Esophagus (tissue), 2 donors: ENCODE measurements around the gene CPNE2. TPM values are rescaled to one million over a fixed set of nuclear protein-coding genes. Genes with fewer than 3 reads are reported as not detected.
A peak's percentile ranks its signal among the peaks of the same experiment; 100 is the strongest.
"Not testable (repeated sequence)": the region's sequence is repeated elsewhere in the genome, so short reads cannot be mapped to it uniquely, and the experiment has no call there.

Source experiments
- H3K27ac ChIP-seq, 2 donors: one replicate each; pipeline ENCODE4 v1.5.1; 2013; ENCODE audit warnings: low read depth in 2 of 2, mild to moderate bottlenecking in 2 of 2, inconsistent platforms in 1 of 2, low read length in 1 of 2, moderate library complexity in 1 of 2
- H3K27me3 ChIP-seq, 2 donors: one replicate each; pipeline ENCODE4 v1.6.1; 2013; ENCODE audit warnings: low read length in 2 of 2, control low read depth in 1 of 2, mild to moderate bottlenecking in 1 of 2; ENCODE audit not compliant: insufficient read depth in 2 of 2, control insufficient read depth in 1 of 2
- H3K36me3 ChIP-seq, 2 donors: one replicate each; pipeline ENCODE4 v1.6.1; 2013; ENCODE audit warnings: low read length in 1 of 2; ENCODE audit not compliant: control insufficient read depth in 2 of 2, insufficient read depth in 2 of 2
- H3K4me1 ChIP-seq, 2 donors: one replicate each; pipeline ENCODE4 v1.6.1; 2013; ENCODE audit warnings: low read length in 1 of 2; ENCODE audit not compliant: control insufficient read depth in 2 of 2, insufficient read depth in 2 of 2
- H3K4me3 ChIP-seq, 2 donors: one replicate each; pipeline ENCODE4 v1.5.1; 2013; ENCODE audit warnings: low read length in 2 of 2, mild to moderate bottlenecking in 2 of 2, low read depth in 1 of 2, moderate library complexity in 1 of 2
- H3K9me3 ChIP-seq, 2 donors: one replicate each; pipeline ENCODE4 v1.6.1; 2013; ENCODE audit warnings: mild to moderate bottlenecking in 2 of 2, low read depth in 1 of 2, low read length in 1 of 2, moderate library complexity in 1 of 2; ENCODE audit not compliant: control insufficient read depth in 2 of 2, insufficient read depth in 1 of 2
- WGBS, 2 donors: extraction: QIAGEN DNeasy Blood & Tissue Kit; methylation state at CpG; one replicate each; pipeline ENCODE4 v1.1.7; 2013; 5-methylcytosine and 5-hydroxymethylcytosine counted together
- polyA plus RNA-seq, 2 donors: library from polyadenylated mRNA; stranded (reverse); fragments of 200-250 nt; gene quantifications; one replicate each; pipeline ENCODE4 v1.2.3, GENCODE V29; 2013
- donor health status: healthy with polysubstance abuse.
- donor health status: Bipolar disorder and iron deficiency.

CPNE2 gene
- polyA plus RNA-seq, 2 donors: 18.3 to 24.5 TPM

GRCh38 chr16:57185446-57185944, 93.1 kb downstream of the CPNE2 start:
- Histone ChIP-seq H3K4me1 (no peaks in the 10 kb centered on the region), H3K27me3 (no peaks in the 10 kb centered on the region), H3K27ac (peak overlapping the region; percentile 94 to 98), H3K9me3 (no peaks in the 10 kb centered on the region), H3K36me3 (no peaks in the 10 kb centered on the region), H3K4me3 (peak overlapping the region; percentile 97 to 99)
- WGBS, 2 donors: 0% methylated on average over 36 to 37 of the region's 37 CpGs

DNA sequence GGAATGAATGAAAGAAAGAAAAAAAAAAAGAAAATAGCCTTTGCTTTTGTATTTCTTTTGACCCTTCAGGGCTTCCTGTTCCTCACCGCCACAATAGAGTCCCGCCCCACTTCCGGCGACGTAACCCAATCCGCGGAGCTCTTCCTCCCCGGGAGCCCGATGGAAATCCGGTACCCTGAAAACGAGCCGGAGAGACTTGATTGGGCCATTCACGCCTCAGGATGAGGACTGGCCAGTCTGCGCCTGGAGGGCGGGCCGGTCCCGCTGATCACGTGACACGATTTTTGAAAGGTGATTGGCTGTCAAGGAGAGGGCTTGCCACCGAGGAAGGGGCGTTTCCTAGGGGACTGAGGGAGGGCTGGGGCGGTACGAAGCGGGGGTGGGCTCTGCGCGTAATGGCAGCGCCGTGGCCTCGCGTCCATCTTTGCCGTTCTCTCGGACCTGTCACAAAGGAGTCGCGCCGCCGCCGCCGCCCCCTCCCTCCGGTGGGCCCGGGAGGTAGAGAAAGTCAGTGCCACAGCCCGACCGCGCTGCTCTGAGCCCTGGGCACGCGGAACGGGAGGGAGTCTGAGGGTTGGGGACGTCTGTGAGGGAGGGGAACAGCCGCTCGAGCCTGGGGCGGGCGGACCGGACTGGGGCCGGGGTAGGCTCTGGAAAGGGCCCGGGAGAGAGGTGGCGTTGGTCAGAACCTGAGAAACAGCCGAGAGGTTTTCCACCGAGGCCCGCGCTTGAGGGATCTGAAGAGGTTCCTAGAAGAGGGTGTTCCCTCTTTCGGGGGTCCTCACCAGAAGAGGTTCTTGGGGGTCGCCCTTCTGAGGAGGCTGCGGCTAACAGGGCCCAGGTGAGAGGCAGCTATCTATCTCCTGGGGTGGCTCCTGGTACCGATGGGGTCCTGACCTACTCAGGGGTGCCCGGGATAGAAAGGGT, 93.8 kb downstream of the CPNE2 start, which contains the start of the genes PSME3IP1 and RSPRY1:
PSME3IP1 (minus strand) TSS at position 95 of the 927 bp plus-strand sequence. CDS start 12,185 bp downstream, outside the sequence.
RSPRY1 (plus strand) TSS at position 385 of the 927 bp plus-strand sequence. CDS start 18,330 bp downstream, outside the sequence.
- no peaks in the 10 kb centered on the region for H3K4me1 ChIP-seq
- peak within 1 kb of the TSS; percentile 94 to 98 for H3K27ac ChIP-seq
- H3K9me3 ChIP-seq: no peaks in the 10 kb centered on the region
- WGBS, 2 donors: 0% methylated on average over 60 to 64 of the region's 64 CpGs
- H3K27me3 ChIP-seq: no peaks in the 10 kb centered on the region
- no peaks in the 10 kb centered on the region for H3K36me3 ChIP-seq
- H3K4me3 ChIP-seq: peak within 1 kb of the TSS; percentile 97 to 99

GRCh38 chr16:57186872-57187854, 94.8 kb downstream of the CPNE2 start:
- peak overlapping the region; percentile 94 to 96 for H3K27ac ChIP-seq
- H3K4me1 ChIP-seq: no peaks in the 10 kb centered on the region
- H3K9me3 ChIP-seq: no peaks in the 10 kb centered on the region
- H3K27me3 ChIP-seq: no peaks in the 10 kb centered on the region
- WGBS, 2 donors: 1 to 2% methylated on average over 28 of the region's 28 CpGs
- peak overlapping the region; percentile 83 to 85 for H3K4me3 ChIP-seq
- H3K36me3 ChIP-seq: no peaks in the 10 kb centered on the region

DNA sequence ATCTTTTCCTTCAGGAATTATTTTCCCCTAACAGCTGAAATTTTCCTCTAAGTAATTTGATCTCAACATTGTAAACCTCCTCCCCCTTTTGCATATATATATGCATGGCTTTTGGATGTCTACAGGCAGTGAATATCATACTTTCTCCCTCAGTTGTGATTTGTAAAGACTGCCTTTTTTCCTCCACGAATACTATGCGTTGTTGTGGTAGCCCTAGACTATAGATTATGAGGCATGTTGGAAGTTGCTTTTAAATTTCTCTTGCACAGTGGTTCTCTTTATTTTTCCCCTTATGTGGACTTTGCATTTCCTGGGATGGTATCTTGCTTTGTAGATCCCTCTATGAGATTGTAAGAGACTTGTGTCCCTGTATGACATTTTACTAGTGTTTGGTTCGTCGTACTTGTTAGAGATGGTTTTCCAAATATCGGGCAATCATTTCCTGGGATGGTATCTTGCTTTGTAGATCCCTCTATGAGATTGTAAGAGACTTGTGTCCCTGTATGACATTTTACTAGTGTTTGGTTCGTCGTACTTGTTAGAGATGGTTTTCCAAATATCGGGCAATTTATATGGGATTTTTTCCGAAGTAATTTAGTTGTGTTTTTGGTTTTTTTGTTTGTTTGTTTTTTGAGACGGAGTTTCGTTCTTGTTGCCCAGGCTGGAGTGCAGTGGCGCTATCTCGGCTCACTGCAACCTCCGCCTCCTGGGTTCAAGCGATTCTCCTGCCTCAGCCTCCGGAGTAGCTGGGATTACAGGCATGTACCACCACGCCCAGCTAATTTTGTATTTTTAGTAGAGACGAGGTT, 95.7 kb downstream of the CPNE2 start:
- H3K27ac ChIP-seq: peak overlapping the region in 1 of 2 donors; percentile 94
- H3K4me3 ChIP-seq: peak overlapping the region in 1 of 2 donors; percentile 83
- not testable (repeated sequence) for H3K4me1 ChIP-seq, H3K9me3 ChIP-seq, H3K27me3 ChIP-seq, H3K36me3 ChIP-seq
- 67 to 73% methylated on average over 18 of the region's 18 CpGs for WGBS, 2 donors

- Histone ChIP-seq H3K4me1 (no peaks in the 10 kb centered on the region), H3K27me3 (no peaks in the 10 kb centered on the region), H3K4me3 (no peak overlapping the region), H3K36me3 (no peaks in the 10 kb centered on the region), H3K27ac (no peak overlapping the region), H3K9me3 (no peaks in the 10 kb centered on the region)
- 89 to 94% methylated on average over 9 of the region's 9 CpGs for WGBS, 2 donors
Measured at GRCh38 chr16:57188711-57189002, 96.3 kb downstream of the CPNE2 start.

DNA sequence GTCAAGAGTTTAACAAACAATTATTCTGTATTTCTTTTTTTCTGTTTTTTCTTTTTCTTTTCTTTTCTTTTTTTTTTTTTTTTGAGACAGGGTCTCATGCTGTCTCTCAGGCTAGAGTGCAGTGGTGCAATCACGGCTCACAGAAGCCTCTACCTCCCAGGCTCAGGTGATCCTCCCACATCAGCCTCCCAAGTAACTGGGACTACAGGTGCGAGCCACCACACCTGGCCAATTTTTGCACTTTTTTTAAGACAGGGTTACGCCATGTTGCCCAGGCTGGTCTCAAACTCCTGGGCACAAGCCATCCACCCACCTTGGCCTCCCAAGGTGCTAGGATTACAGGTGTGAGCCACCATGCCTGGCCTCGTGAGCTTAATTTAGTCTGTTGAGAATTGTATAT, 97.1 kb downstream of the CPNE2 start:
- not testable (repeated sequence) for H3K27ac ChIP-seq, H3K4me1 ChIP-seq, H3K27me3 ChIP-seq, H3K9me3 ChIP-seq, H3K4me3 ChIP-seq, H3K36me3 ChIP-seq
- WGBS, 2 donors: 98 to 99% methylated on average over 4 of the region's 4 CpGs

DNA sequence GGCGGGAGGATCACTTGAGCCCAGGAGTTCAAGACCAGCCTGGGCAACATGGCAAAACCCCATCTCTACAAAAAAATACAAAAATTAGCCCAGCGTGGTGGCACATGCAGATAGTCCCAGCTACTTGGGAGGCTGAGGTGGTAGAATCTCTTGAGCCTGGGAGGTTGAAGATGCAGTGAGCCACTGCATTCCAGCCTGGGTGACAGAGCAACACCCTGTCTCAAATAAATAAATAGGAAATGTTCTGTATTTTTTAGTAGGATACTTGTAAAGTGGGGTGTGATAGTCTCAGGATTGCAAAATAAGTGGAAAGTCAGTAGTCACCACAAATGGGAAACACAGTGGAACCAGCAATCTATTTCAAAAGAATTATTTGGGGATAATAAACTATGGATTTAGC, 97.8 kb downstream of the CPNE2 start:
- Histone ChIP-seq H3K4me1 (no peaks in the 10 kb centered on the region), H3K27ac (no peak overlapping the region), H3K4me3 (no peak overlapping the region), H3K9me3 (no peaks in the 10 kb centered on the region), H3K36me3 (no peaks in the 10 kb centered on the region), H3K27me3 (no peaks in the 10 kb centered on the region)
- 97 to 98% methylated on average over 2 of the region's 2 CpGs for WGBS, 2 donors

DNA sequence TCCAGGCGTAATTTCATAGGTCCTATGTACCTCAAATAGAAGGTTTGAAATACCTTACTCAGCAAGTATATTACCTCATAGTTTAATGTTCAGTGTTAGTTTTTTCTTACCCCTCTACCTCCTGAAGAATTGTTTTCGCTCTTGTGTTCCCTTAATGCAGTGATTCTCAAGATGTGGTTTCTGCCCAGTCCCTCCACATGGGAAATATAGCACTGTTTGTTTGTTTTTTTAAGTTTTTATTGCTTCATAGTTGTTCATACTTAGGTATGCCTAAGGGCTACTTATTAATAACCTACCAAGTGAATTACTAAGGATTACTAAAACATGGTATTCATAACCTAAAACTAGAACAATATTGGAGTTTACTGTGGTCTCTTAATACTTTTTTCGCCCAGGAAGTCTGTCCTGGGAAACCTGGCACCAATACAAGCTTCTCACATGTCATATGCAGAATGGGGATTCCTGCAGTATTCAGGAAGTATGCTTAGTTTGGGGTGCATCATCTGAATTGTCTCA, 98.7 kb downstream of the CPNE2 start:
- no peak overlapping the region for H3K4me3 ChIP-seq
- 66 to 68% methylated on average over 3 of the region's 3 CpGs for WGBS, 2 donors
- no peaks in the 10 kb centered on the region for H3K9me3 ChIP-seq
- H3K4me1 ChIP-seq: no peaks in the 10 kb centered on the region
- no peak overlapping the region for H3K27ac ChIP-seq
- no peaks in the 10 kb centered on the region for H3K27me3 ChIP-seq
- no peaks in the 10 kb centered on the region for H3K36me3 ChIP-seq
